Lower leg skin (tissue), 4 donors: ENCODE measurements around the gene GNG10. TPM values are rescaled to one million over a fixed set of nuclear protein-coding genes. Genes with fewer than 3 reads are reported as not detected.
"Not testable (repeated sequence)": the region's sequence is repeated elsewhere in the genome, so short reads cannot be mapped to it uniquely, and the experiment has no call there.

Source experiments
- DNase-seq, 2 donors: peaks; one replicate each; pipeline ENCODE4 v3.0.0-alpha.2; 2019; ENCODE audit warnings: low spot score in 2 of 2
- H3K4me3 ChIP-seq: fragments of 200-600 bp; sonication (generic); 2 replicates; pipeline ENCODE4 v1.5.1; 2017; ENCODE audit warnings: mild to moderate bottlenecking, low read depth; ENCODE audit not compliant: poor library complexity, severe bottlenecking
- POLR2A ChIP-seq, 2 donors: fragments of 450-650 bp; IDR thresholded peaks; one replicate each; pipeline ENCODE4 v1.6.1; 2016 to 2017; ENCODE audit warnings: antibody characterized with exemption in 2 of 2, mild to moderate bottlenecking in 1 of 2, moderate library complexity in 1 of 2
- WGBS, 2 donors: methylation state at CpG; one replicate each; pipeline ENCODE4 v1.1.5; 2018; 5-methylcytosine and 5-hydroxymethylcytosine counted together
- intact Hi-C: fragments of 100-400 bp; cut with DNase I; formaldehyde crosslinking; loops from one replicate; pipeline ENCODE4 v1.15.0; 2023; ENCODE audit warnings: low total_unique reads
- total RNA-seq, 4 donors: library from RNA; depleted of rRNA; stranded (reverse); fragments of >200 nt; gene quantifications; one replicate each; pipeline ENCODE4 v1.1.0, GENCODE V29; 2016
- TF ChIP-seq, protein P1 (sequence below), 3 donors: fragments of 450-650 bp; IDR thresholded peaks; one replicate each; pipeline ENCODE4 v1.5.1; 2016; ENCODE audit warnings: antibody characterized with exemption in 3 of 3, mild to moderate bottlenecking in 3 of 3, moderate library complexity in 2 of 3

GNG10 gene
- total RNA-seq, 4 donors from 2014 or later, result 5.3 to 21.1 (median 15.4) TPM

DNA sequence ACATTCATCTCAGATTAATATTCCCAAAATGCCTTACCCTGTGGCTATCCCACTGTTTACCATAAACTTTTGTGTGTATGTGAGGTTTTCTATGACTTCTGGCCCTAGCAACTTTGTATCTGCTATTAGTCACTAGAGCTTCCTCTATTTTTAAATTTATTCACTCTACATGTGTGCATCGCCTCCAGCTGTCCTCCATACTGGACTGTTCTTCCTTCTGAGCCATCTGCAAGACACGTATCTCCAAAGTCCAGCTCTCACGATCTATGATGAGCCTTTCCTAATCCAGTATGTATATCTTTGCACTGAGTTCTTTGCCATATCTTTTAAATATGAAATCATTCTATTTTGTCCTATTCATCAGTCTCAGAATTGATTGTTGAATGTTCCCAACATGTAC, 1.7 kb upstream of the GNG10 start:
- TF ChIP-seq, protein P1, sequence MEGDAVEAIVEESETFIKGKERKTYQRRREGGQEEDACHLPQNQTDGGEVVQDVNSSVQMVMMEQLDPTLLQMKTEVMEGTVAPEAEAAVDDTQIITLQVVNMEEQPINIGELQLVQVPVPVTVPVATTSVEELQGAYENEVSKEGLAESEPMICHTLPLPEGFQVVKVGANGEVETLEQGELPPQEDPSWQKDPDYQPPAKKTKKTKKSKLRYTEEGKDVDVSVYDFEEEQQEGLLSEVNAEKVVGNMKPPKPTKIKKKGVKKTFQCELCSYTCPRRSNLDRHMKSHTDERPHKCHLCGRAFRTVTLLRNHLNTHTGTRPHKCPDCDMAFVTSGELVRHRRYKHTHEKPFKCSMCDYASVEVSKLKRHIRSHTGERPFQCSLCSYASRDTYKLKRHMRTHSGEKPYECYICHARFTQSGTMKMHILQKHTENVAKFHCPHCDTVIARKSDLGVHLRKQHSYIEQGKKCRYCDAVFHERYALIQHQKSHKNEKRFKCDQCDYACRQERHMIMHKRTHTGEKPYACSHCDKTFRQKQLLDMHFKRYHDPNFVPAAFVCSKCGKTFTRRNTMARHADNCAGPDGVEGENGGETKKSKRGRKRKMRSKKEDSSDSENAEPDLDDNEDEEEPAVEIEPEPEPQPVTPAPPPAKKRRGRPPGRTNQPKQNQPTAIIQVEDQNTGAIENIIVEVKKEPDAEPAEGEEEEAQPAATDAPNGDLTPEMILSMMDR (IDR thresholded peaks at IDR 0.05), result no peak
- no peak for TF ChIP-seq POLR2A (IDR thresholded peaks at IDR 0.05)
- 77 to 86% methylated on average over 3 of the region's 3 CpGs for WGBS, 2 donors
- DNase-seq, result no peak
- H3K4me3 ChIP-seq, result no peak overlapping the region
- intact Hi-C loops, result loop anchor here (5.0 kb wide), 1 partner anchor 1853 kb away; no protein-coding TSS in a partner anchor

- WGBS, 2 donors, result 1 to 2% methylated on average over 33 to 54 of the region's 57 CpGs
- peak in 1 of 2 donors; percentile 87 for DNase-seq
Observed at GRCh38 chr9:111661802-111662521, 557 bp downstream of the GNG10 start.

DNA sequence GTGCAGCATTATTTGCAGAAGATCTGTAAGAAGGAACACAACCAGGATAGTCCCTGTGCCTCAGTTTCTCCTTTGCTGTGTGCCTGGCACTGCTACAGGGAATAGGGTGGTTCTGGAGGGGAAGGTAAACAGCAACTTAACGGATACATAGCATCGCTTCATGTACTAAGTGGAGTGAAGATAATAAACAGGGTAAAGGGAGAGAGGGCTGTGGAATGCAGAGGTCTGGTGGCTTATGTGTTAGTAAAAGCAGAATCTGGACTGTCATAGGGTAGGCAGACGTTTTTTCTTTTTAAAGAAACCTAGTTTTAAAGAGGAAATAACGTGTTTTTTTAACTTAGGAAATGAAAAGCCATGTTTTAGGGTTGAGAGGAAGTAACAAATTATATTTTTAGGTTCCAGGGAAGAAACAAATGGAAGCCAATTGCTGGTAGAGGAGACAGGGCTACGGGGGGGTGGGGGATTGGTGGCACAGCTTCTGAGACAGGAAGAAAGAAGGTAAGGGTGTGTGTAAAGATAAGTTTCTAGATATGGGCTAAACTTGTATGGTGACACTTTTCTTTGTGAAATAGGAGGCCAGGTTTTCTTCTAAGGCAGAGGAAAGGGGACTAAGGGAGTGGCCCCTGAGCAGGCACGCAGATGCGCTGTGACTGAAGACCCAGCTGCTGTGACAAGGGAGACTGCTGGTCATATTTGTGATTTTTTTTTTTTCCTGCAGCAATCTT, 1.3 kb downstream of the GNG10 start:
- intact Hi-C loops, result loop anchor here (5.0 kb wide), 1 partner anchor 1850 kb away; no protein-coding TSS in a partner anchor
- no peak for TF ChIP-seq POLR2A (IDR thresholded peaks at IDR 0.05)
- TF ChIP-seq, protein P1 (IDR thresholded peaks at IDR 0.05), result no peak
- 24 to 27% methylated on average over 7 of the region's 7 CpGs for WGBS, 2 donors
- DNase-seq, result no peak
- no peak overlapping the region for H3K4me3 ChIP-seq

More at GRCh38 chr9:111661802-111662521, 557 bp downstream of the GNG10 start:
- peak overlapping the region; percentile 62 for H3K4me3 ChIP-seq
- intact Hi-C loops, result loop anchor here (5.0 kb wide), 1 partner anchor 1850 kb away; no protein-coding TSS in a partner anchor
- TF ChIP-seq, protein P1 (IDR thresholded peaks at IDR 0.05), result no peak
- no peak for TF ChIP-seq POLR2A (IDR thresholded peaks at IDR 0.05)

- intact Hi-C loops, result loop anchor here (5.0 kb wide), 1 partner anchor 1849 kb away; no protein-coding TSS in a partner anchor
- WGBS, 2 donors, result 56 to 58% methylated on average over 5 of the region's 5 CpGs
- DNase-seq, result no peak
- no peak overlapping the region for H3K4me3 ChIP-seq
- TF ChIP-seq, protein P1 (IDR thresholded peaks at IDR 0.05), result no peak
- TF ChIP-seq POLR2A (IDR thresholded peaks at IDR 0.05), result no peak
Observed at GRCh38 chr9:111663301-111663823, 2.0 kb downstream of the GNG10 start.

- TF ChIP-seq, protein P1 (IDR thresholded peaks at IDR 0.05), result no peak
- no peak for TF ChIP-seq POLR2A (IDR thresholded peaks at IDR 0.05)
- DNase-seq, result no peak
- intact Hi-C loops, result no loop called here
- no peak overlapping the region for H3K4me3 ChIP-seq
- 98 to 100% methylated on average over 1 of the region's 1 CpG for WGBS, 2 donors
Observed at GRCh38 chr9:111668026-111668573, 6.7 kb downstream of the GNG10 start.

- intact Hi-C loops, DNase-seq, H3K4me3 ChIP-seq: not testable (repeated sequence)
- 89 to 96% methylated on average over 11 of the region's 11 CpGs for whole genome bisulfite sequencing, 2 donors
Observed at GRCh38 chr9:111668601-111669000, 7.2 kb downstream of the GNG10 start.
